ENCODE results near the gene JAKMIP3.

GRCh38 chr10:132027423-132027983, 38.2 kb upstream of the JAKMIP3 start:
- TF ChIP-seq, protein P1, sequence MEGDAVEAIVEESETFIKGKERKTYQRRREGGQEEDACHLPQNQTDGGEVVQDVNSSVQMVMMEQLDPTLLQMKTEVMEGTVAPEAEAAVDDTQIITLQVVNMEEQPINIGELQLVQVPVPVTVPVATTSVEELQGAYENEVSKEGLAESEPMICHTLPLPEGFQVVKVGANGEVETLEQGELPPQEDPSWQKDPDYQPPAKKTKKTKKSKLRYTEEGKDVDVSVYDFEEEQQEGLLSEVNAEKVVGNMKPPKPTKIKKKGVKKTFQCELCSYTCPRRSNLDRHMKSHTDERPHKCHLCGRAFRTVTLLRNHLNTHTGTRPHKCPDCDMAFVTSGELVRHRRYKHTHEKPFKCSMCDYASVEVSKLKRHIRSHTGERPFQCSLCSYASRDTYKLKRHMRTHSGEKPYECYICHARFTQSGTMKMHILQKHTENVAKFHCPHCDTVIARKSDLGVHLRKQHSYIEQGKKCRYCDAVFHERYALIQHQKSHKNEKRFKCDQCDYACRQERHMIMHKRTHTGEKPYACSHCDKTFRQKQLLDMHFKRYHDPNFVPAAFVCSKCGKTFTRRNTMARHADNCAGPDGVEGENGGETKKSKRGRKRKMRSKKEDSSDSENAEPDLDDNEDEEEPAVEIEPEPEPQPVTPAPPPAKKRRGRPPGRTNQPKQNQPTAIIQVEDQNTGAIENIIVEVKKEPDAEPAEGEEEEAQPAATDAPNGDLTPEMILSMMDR (IDR thresholded peaks at IDR 0.05): no peak
- TF ChIP-seq POLR2A (IDR thresholded peaks at IDR 0.05): no peak

Measured in esophagus squamous epithelium (tissue), 4 donors.